ENCODE results near the gene CDC40. TPM values are rescaled to one million over a fixed set of nuclear protein-coding genes. Genes with fewer than 3 reads are reported as not detected.

The CDC40 gene
- polyA plus RNA-seq, 1 of the 3 experiments (the other 2 are of a cell fraction), result 7.4 TPM

DNA sequence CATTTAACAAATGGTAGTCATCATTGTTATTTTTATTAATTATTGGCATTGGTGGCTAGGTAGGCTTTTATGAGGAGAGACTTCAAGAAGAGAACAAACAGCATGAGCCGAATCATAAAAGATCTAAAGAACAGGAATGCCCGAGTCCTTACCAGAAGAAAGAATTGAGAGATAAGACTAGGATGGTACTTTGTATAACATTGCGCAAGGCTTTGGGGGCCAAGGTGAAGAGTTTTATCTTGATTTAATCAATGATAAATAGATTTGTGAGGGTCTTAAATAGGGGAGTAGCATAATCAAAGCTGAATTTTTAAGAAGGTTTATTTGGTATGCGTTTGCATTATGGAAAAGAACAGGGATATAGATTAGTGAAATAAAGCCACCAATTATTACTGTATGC lies 15.4 kb downstream of the CDC40 start:
- no peaks in the 10 kb centered on the region for H3K27me3 ChIP-seq (ENCODE audit: insufficient read depth)
- peaks cover 8% of the 10 kb centered on the region; the same call in 1 of the 2 replicates for H4K20me1 ChIP-seq (ENCODE audit: insufficient read depth)
- no peak overlapping the region for H3K4me3 ChIP-seq (ENCODE audit: low read depth in 2 of 2, low read length in 1 of 2)
- H2AFZ ChIP-seq (ENCODE audit: low read depth), result no peak overlapping the region
- H3K79me2 ChIP-seq (ENCODE audit: insufficient read depth), result peaks cover 70% of the 10 kb centered on the region
- ChIA-PET CTCF (interaction anchor here (1.3 kb wide), 1 partner anchor 17 kb away, joined by 4 read pairs; no protein-coding TSS in a partner anchor), POLR2A (no interaction called here)
- no peaks in the 10 kb centered on the region for H3K9me3 ChIP-seq
- DNase-seq, result no peak
- H3K9me2 ChIP-seq, result no peaks in the 10 kb centered on the region
- no peaks in the 10 kb centered on the region for H3F3A ChIP-seq (replicated peaks; ENCODE audit: insufficient read depth)
- TF ChIP-seq RFX5 (IDR thresholded peaks at IDR 0.05; ENCODE audit: low read length) (no peak), GATA2 (CRISPR knock-in tag; IDR thresholded peaks at IDR 0.05) (no peak), RAD21 (IDR thresholded peaks at IDR 0.05; ENCODE audit: low read length) (no peak), CHD2 (IDR thresholded peaks at IDR 0.05; ENCODE audit: low read length, partially characterized antibody) (no peak), MXI1 (IDR thresholded peaks at IDR 0.05; ENCODE audit: low read depth, low read length) (no peak), JUND (IDR thresholded peaks at IDR 0.05) (no peak), NRF1 (IDR thresholded peaks at IDR 0.05; ENCODE audit: low read depth, low read length) (no peak), RCOR1 (IDR thresholded peaks at IDR 0.05; ENCODE audit: low read length) (no peak), TCF12 (IDR thresholded peaks at IDR 0.05) (no peak), EP300 (IDR thresholded peaks at IDR 0.05; ENCODE audit: borderline replicate concordance in 1 of 2, low read depth in 1 of 2, low read length in 1 of 2) (no peak), SMC3 (IDR thresholded peaks at IDR 0.05; ENCODE audit: low read depth, low read length) (no peak)
- TF ChIP-seq, protein P1, sequence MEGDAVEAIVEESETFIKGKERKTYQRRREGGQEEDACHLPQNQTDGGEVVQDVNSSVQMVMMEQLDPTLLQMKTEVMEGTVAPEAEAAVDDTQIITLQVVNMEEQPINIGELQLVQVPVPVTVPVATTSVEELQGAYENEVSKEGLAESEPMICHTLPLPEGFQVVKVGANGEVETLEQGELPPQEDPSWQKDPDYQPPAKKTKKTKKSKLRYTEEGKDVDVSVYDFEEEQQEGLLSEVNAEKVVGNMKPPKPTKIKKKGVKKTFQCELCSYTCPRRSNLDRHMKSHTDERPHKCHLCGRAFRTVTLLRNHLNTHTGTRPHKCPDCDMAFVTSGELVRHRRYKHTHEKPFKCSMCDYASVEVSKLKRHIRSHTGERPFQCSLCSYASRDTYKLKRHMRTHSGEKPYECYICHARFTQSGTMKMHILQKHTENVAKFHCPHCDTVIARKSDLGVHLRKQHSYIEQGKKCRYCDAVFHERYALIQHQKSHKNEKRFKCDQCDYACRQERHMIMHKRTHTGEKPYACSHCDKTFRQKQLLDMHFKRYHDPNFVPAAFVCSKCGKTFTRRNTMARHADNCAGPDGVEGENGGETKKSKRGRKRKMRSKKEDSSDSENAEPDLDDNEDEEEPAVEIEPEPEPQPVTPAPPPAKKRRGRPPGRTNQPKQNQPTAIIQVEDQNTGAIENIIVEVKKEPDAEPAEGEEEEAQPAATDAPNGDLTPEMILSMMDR (IDR thresholded peaks at IDR 0.05), result no peak
- 98% methylated on average over 4 of the region's 4 CpGs for WGBS (ENCODE audit: low lambda C conversion rate)
- H3K27ac ChIP-seq (ENCODE audit: low read depth in 2 of 2, low read length in 1 of 2), result no peak overlapping the region
- H3K36me3 ChIP-seq (replicated peaks in 1 of 2; ENCODE audit: control insufficient read depth in 1 of 2, insufficient read depth in 2 of 2, low read length in 1 of 2), result peaks cover 25% of the 10 kb centered on the region in 2 experiments
- H3K9ac ChIP-seq, result no peak overlapping the region
- H3K4me2 ChIP-seq, result no peak overlapping the region
- peaks cover 0 to 3% of the 10 kb centered on the region in 2 experiments; a peak in 3 of 4 replicates for H3K4me1 ChIP-seq (ENCODE audit: control insufficient read depth in 1 of 2, insufficient read depth in 2 of 2, low read depth in 1 of 2, low read length in 1 of 2)

DNA sequence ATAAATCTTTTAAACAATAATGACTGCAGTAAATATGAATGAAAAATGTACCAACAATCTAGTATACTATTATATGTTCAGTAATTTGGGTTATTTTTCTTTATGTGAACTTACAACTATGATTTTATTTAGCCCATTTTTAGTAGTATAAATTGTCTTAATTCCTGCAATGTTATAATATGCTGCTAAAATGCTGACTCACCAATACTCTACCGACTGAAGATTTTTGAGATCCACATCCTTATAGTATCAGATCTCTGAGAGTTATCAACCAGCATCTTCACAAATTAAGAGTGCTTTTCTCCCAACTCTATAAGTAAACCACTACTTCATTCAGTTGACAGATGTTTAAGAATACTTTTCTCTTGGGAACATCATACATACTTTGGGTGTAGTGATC lies 16.6 kb downstream of the CDC40 start:
- peaks cover 24 to 25% of the 10 kb centered on the region in 2 experiments for H3K36me3 ChIP-seq (replicated peaks in 1 of 2; ENCODE audit: control insufficient read depth in 1 of 2, insufficient read depth in 2 of 2, low read length in 1 of 2)
- TF ChIP-seq, protein P2, sequence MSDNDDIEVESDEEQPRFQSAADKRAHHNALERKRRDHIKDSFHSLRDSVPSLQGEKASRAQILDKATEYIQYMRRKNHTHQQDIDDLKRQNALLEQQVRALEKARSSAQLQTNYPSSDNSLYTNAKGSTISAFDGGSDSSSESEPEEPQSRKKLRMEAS (IDR thresholded peaks at IDR 0.05; ENCODE audit: low read depth), result no peak
- no peak for TF ChIP-seq FOSL2 (IDR thresholded peaks at IDR 0.05; ENCODE audit: borderline replicate concordance, low read depth)
- no peak for TF ChIP-seq EP300 (IDR thresholded peaks at IDR 0.05; ENCODE audit: borderline replicate concordance in 1 of 2, low read depth in 1 of 2, low read length in 1 of 2)
- TF ChIP-seq NRF1 (IDR thresholded peaks at IDR 0.05; ENCODE audit: low read depth, low read length), result no peak
- TF ChIP-seq, protein P3, sequence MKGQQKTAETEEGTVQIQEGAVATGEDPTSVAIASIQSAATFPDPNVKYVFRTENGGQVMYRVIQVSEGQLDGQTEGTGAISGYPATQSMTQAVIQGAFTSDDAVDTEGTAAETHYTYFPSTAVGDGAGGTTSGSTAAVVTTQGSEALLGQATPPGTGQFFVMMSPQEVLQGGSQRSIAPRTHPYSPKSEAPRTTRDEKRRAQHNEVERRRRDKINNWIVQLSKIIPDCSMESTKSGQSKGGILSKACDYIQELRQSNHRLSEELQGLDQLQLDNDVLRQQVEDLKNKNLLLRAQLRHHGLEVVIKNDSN (IDR thresholded peaks at IDR 0.05; ENCODE audit: borderline replicate concordance, low read depth), result no peak
- no peak for TF ChIP-seq POLR2AphosphoS5 (IDR thresholded peaks at IDR 0.05; ENCODE audit: low read depth, low read length)
- no peak for TF ChIP-seq NFIC (IDR thresholded peaks at IDR 0.05; ENCODE audit: borderline replicate concordance)
- TF ChIP-seq, protein P4, sequence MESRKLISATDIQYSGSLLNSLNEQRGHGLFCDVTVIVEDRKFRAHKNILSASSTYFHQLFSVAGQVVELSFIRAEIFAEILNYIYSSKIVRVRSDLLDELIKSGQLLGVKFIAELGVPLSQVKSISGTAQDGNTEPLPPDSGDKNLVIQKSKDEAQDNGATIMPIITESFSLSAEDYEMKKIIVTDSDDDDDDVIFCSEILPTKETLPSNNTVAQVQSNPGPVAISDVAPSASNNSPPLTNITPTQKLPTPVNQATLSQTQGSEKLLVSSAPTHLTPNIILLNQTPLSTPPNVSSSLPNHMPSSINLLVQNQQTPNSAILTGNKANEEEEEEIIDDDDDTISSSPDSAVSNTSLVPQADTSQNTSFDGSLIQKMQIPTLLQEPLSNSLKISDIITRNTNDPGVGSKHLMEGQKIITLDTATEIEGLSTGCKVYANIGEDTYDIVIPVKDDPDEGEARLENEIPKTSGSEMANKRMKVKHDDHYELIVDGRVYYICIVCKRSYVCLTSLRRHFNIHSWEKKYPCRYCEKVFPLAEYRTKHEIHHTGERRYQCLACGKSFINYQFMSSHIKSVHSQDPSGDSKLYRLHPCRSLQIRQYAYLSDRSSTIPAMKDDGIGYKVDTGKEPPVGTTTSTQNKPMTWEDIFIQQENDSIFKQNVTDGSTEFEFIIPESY (IDR thresholded peaks at IDR 0.05; ENCODE audit: borderline replicate concordance, low read depth), result no peak
- no peak for TF ChIP-seq RFX5 (IDR thresholded peaks at IDR 0.05; ENCODE audit: low read length)
- H3K27ac ChIP-seq (ENCODE audit: low read depth in 2 of 2, low read length in 1 of 2), result no peak overlapping the region
- no peaks in the 10 kb centered on the region for H3K27me3 ChIP-seq (ENCODE audit: insufficient read depth)
- ChIA-PET POLR2A (no interaction called here), CTCF (interaction anchor here (0.9 to 1.3 kb wide), 2 partner anchors 8 to 19 kb away, joined by 3 to 4 read pairs; no protein-coding TSS in a partner anchor)
- no peak overlapping the region for H2AFZ ChIP-seq (ENCODE audit: low read depth)
- peaks cover 63% of the 10 kb centered on the region for H3K79me2 ChIP-seq (ENCODE audit: insufficient read depth)
- H4K20me1 ChIP-seq (ENCODE audit: insufficient read depth), result peaks cover 7% of the 10 kb centered on the region; the same call in 1 of the 2 replicates
- 91% methylated on average over 1 of the region's 1 CpG for WGBS (ENCODE audit: low lambda C conversion rate)
- DNase-seq, result no peak
- H3K4me1 ChIP-seq (ENCODE audit: control insufficient read depth in 1 of 2, insufficient read depth in 2 of 2, low read depth in 1 of 2, low read length in 1 of 2), result peaks cover 0 to 8% of the 10 kb centered on the region in 2 experiments; a peak in 3 of 4 replicates
- no peak overlapping the region for H3K4me3 ChIP-seq (ENCODE audit: low read depth in 2 of 2, low read length in 1 of 2)
- no peaks in the 10 kb centered on the region for H3K9me3 ChIP-seq
- H3F3A ChIP-seq (replicated peaks; ENCODE audit: insufficient read depth), result no peaks in the 10 kb centered on the region
- no peak overlapping the region for H3K9ac ChIP-seq
- no peak overlapping the region for H3K4me2 ChIP-seq
- no peaks in the 10 kb centered on the region for H3K9me2 ChIP-seq

Measured in SK-N-SH (cell line).